NCI-H345 (cell line): ENCODE measurements around the gene DDX1.

Experiments used
- DNase-seq: peaks from one replicate; lab custom pipeline; 2025; lab: John Stamatoyannopoulos, UW

DDX1 gene

DNA sequence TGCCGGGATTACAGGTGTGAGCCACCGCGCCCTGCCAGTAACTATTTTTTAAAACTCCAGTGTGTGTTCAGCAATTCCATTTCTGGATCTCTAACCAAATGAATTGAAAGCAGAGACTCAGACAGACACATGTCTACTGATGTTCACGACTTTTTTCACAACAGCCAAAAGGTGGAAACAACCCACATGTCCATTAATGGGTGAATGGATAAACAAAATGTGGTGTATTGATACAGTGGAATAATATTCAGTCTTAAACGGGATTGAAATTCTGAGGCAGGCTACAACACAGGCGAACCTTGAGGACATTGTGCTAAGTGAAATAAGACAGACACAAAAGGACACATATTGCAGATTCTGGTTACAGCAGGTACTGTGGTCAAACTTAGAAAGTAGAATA, 55.0 kb downstream of the DDX1 start:
- DNase-seq = no peak

DNA sequence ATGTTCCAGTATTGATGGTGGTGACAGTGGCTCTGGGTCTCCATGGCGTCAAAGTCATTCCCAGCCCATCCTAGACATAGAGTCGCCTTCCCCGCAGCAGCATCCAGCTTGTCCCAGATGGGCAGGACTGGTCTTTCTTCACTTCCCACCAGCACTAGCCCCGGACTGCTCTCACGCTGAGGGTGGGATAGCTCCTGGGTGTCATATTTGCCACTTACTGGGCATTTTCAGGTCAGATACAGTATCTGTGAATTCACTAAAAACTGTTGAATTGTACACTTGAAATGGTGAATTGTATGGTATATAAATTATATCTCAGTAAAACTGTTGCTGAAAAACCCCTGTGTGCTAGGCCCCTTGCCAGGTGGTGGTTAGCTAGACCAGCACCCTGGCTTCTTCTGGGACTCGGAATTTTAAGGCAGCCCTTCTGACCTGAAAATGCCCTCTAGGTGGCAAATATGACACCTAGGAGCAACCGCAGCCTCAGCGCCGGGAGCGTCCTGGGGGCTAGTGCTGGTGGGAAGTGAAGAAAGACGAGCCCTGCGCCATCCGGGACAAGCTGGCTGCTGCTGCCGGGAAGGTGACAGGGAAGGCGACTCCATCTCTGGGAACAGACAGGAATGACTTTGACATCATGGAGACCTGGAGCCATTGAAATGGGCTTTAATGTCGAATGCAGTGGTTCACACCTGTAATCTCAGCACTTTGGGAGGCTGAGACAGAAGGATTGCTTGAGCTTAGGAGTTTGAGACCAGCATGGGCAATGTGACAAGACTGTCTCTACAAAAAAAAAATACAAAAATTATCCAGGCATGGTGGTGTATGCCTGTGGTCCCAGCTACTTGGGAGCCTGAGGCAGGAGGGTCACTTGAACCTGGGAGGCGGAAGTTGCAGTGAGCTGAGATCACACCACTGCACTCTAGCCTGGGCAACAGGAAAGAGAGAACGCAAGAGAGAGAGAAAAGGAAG, 56.2 kb downstream of the DDX1 start:
- DNase-seq = no peak

DNA sequence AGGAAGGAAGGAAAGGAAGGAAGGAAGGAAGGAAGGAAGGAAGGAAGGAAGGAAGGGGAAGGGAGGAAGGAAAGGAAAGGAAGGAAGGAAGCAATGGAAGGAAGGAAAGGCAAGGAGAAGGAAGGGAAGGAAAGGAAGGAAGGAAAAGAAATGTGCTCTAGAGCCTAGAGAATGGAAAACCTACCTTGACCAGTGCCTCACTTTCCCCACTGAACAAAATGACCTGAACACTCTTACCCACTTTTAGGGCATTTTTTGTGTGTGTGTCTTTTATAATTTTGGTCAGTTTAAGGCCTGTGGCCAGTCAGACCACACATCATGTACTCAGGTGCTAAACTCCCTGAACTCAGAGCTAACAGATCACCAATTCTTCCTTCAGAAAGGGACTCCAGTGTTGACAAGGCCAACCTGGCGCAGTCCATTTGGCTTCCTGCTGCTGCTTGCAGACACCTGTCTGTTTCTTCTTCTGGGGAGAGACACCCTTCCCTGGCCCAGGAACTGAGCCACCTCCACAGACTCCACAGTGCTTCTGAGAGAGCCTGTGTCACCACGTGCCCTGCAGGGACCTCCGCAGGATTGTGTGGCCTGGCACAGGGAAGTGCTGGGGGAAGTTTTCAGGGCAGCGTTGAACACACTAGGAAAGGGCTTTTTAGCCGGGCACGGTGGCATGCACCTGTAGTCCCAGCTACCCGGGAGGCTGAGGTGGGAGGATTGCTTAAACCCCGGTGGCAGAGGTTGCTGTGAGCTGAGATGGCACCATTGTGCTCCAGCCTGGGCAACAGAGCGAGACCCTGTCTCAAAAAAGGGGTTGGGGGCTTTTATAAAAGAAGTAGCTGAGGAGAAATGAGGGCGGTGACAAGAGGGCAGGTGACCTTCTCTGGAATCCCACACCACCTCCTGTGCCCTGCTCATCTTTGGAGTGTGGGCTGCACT, 57.2 kb downstream of the DDX1 start:
- no peak for DNase-seq

DNA sequence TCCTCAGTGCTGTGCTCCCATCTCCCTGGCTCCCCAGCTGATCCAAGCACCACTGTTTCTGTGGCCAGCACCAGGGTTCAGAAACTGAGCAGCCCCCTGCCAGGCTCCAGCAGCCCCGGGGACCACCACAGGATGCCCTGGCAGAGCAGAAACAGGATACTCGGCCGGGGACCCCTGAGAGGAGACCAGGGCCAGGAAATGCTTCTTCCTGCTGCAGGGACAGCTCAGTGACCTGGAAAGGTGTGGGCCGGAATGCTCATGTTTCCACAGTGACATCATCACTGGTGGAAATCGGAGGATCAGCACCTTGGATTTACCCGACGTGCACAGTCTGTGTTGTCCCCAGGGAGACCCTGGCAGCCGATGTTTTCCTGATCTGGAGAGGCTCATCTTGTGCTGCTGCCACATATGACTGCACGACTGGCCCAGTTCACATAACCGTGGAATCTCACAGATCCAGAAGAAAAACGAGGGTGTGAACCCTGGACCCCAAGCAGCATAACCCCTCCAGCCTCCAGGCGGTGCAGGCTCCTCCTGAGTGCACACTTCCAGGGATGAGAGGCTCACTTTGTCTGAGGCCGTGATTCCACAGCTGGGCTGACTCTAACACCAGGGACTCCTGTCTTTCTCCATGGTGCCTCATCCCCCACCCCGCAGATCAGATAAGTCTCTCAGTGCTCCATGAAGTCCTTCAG, 58.0 kb downstream of the DDX1 start:
- no peak for DNase-seq

DNA sequence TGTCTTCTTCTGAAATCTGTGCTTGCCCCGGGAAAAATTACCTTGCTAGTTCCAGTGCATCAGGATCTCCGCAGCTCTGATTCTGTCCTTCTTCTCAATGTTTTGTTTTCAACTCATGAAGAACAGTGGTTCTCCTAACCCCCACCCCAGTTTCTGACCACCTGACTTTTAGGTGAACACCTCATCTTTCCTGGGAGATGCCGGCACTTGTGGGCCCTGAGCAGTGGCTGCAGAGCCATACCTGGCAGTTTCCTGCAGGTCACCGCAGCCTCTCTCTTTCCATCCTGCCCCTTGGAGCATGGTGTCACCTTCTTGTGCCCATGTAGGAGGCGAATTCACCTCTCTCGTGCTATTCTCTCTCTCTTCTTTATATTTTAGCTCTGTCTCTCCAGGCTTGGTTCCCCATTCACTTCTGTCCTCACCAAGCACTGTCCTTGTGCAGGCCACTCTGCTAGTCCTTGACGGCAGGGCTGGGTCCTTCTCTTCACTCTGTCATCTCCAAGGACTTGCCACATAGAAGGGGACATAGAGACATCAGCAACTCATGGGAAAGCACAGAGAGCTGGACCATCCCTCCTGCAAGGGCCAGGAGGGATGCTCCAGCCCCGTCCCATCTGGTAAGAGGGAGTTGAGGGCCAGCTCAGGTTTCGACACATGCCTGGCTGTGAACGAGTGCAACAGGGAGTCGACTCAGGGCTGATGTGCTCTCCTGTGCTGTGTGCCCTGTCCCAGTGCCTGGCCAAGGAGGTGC, 59.1 kb downstream of the DDX1 start:
- DNase-seq = no peak

DNA sequence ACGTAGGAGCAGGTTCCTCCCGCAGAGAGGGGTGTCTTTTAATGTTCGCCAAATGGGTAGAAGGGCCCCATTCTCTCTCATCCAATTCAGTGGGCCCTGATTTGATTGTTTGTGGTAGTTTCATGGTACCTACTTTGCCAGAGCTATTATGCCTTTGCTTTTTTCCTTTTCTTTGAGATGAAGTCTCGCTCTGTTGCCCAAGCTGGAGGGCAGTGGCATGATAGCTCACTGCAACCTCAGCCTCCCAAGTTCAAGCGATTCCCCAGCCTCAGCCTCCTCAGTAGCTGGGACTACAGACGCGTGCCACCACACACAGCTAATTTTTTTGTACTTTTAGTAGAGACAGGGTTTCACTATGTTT, 59.7 kb downstream of the DDX1 start:
- DNase-seq = no peak

DNA sequence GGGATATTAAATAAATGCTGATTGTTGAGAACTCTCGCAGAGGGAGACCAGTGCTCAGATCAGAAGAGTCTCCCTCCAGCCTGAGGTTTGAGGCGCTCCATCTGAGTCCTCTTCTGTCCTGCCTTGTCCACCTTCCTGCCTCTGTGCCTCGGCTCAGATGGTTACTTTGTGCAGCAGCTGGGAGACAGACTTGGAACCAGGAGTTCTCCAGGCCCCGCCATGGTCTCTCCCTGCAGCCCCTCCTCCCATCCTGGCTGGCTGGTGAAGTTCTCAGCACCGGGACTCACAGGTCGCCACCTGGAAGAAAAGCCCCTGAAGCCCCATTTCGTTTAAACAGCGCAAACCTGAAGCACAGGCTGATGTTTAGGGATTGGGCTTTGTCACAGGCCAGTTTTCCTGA, 60.6 kb downstream of the DDX1 start:
- no peak for DNase-seq

DNA sequence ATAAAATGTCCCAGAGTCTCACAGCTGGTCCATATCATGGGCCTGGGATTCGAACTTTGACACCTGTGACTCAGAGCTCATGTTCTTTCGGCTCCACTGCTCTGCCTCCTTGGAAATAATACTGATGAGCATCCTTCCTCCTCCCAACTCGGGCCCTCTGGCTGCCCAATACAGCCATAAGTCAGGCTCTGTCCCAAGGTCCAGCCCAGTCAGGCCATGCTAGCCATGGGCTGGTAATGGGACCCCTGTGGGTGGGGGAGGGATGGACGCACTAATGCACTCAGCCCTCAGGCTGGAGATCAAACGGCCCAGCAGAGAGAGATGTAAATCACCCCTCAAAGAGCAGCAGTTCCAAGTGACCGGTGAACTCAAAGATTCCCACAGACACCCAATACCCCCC, 61.1 kb downstream of the DDX1 start:
- DNase-seq = no peak

DNA sequence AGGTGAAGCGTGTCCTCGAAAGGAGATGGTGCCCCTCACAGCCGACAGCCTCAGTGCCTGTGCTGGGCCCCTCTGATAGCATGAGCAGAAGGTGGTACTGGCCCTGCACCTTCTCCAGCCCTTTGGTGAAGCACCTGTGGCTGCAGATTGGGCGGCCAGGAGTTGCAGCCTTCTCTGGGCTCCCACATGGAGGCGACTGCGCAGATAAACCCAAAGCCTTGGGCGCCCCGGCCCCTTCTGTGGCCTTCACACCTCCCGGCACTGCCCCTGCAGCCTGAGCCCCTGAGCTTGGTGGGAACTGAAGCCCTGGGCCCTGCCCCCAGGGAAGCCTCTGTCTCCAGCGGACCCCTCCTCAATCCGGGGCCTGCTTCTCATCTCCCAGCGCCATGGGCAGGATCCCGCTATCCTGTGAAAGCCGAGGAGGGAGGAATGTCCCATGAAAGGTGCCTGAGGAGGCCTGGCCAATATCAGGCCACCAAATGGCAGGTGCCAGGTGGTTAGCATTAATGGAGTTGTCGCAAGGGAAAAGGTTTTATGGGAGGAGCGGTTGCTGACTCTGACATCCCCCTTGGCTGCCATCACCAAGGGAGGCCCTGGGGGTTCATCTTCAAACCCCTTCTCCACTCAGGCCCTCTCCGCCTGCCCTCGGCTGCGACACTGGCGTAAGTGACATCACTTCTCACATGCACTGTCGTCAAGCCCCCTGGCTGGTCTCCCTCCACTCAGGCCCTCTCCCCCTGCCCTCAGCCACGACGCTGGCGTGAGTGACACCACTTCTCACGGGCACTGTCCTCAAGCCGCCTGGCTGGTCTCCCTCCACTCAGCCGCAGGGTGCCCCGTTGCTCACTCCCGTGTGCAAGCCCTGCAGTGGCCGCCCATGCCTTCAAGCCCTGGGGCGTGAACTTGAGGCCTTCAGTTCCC, 62.4 kb downstream of the DDX1 start:
- DNase-seq = no peak

DNA sequence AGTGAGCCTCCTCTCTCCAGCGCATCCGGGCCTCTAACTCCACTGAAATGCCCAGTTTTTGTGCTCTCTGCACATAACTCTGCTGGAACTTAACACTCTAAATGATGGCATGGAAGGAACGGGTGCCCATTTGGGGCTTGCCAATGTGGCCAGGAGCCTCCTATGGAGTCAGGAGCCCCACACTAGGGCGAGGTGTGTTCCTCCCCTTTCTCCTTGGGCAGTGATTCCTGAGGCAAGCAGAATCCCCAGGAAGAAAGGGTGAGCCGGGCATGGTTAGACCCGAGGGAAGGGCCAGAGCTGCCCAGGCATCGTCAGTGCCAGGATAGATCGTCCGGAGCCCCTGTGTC, 63.0 kb downstream of the DDX1 start:
- no peak for DNase-seq

DNA sequence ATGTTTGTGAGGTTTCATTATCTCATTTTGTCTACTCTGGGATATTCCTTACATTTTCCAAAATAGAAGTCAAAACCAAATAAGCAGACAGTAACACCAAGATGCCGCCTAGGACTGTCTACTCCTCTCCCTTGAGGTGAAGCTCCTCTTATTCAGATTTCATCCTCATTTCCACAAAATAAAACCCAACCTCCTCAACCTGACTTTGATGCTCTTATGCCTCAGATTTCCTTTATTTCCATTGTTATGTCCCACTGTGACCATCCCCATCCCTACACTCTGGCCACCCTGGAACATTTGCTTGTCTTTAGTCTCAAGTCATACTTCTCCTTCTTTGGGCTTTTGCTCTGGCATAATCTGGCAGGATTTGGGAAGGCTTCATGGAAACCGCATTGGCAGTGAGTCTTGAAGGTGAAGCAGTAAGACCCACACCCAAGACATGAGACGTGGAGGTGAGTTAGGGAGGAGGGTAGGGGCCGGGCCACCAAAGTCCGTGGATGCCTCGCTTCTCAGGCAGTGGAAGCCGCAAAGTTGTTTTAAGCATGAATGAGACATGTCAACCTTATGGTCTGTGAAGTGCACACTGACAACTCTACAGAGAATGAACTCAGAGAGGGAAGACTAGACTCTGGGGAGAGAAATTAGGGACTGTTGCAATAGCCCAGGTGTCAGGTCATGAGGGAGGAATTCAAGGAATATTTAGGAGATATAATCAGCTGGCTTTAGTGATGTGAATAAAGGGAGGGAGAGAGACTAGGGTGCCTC, 63.6 kb downstream of the DDX1 start:
- DNase-seq = no peak

DNA sequence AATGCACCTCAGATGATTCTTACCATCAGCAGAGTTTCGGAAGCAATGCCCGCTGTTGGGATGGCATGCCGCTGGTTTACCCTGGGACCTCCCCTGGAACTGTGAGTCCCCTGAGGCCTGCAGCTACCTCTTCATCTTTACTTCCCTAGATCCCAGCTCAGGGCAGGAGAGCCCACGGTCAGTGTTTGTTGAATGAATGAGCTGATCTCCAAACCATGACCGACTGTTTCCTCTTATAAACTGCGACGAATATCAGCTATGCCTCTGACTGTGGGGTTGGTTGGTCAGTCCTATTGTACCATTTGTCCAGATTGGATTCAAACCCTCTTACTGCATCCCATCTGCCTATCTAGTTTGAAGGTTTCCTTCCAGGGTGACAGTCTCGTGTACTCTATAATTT, 64.4 kb downstream of the DDX1 start:
- DNase-seq = no peak

DNA sequence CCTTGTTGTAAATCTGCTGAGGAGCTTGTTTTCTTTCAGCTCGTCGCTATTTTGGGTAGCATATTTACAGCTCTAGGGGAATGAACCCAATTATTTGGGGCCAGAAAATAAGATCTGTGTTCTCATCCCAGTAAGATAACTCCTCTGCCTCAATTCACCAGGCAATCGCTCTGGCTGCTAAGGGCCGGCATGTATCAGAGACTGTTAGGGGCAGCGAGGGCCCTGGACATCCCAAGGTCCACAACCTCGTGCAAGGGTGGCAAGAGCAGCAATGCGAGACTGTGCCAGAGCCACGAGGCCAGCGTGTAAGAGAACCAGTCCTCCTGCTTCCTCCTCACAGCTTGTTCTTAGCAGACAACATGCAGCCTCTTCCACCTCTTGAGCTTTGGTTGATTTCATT, 66.1 kb downstream of the DDX1 start:
- no peak for DNase-seq

DNA sequence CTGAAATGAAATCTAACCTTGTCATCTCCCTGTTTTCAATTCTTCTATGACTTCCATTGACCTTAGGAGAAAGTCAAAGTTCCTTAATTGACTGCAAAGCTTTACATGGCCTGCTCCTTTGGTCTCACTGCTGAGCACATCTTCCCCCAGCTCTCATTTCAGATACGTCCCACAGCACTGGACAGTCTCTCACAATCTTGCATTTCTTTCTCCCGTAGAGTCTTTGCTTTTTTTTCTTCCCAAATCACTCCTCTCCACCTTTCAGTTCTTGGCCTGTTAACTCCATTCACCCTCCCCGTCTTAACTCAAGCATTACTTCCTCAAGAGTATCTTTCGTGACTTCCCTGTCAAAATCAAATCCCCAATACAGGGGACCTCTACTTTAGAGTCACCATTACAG, 67.2 kb downstream of the DDX1 start:
- DNase-seq = no peak

DNA sequence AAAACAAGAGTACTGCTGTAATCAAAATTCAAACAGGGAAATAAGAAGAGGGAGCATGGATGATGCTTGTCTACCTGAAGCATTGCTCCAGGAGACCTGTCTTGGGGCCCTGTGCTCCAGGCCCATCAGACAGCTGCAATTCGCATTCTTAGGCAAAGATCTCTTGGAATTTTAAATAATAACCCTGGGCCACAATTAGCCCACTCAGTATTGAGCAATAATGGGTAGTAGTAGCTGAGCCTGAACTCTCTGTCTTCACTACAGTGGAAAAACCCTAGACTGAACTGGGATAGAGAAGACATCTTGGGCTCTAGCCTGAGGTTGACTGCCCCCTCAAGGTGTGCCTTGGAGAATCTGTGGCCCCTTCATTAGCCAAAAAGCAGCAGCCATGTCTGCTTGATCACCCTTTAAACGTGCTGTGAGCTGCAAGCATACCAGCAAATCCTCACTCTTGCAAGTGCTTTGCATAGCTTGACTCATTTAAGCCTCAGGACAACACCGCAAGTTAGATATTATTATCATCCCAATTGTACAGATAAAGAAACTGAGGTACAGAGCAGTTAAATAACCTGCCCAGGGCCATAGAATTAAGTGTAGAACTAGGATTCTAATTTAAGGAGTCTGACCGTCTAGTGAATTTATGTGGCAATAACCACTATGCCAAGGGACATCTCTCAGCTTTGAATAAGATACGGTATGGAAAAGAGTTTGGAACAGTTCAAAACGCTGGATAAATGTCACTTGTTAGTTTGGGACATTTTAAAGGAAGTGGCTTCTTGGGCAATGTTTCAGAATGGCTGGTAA, 69.0 kb downstream of the DDX1 start:
- DNase-seq = no peak

DNA sequence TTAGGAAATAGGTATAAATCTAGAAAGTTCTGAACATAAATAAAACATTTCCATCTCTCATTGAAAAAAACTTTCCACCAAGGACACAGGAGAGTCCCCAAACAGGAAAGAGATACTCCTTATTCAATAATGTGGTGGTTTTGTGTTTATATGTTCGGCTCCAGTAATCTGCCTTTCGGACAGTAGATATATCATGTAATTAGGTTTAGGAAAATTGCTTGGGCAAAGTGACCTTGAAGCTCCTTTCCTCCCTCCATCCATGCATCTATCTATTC, 69.6 kb downstream of the DDX1 start:
- DNase-seq = no peak

DNA sequence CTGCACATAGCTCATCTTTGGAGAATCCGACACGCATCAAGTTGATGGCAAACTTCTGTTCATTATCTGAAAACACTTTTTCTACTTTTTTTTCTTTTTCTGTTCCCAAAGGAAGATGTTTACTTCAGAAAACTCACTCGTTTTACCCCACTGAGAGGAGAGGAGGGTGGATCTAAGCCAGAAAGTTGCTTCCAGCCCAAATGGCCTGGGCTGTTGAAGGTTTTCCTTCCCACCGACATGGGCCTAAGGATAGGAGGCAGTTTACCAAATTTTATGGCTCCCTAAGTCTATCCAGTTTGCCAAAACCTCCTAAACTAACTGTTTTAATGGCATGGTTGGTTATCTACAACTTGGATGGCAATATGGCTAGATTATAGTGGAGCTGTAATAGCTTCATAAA, 70.4 kb downstream of the DDX1 start:
- DNase-seq = no peak

DNA sequence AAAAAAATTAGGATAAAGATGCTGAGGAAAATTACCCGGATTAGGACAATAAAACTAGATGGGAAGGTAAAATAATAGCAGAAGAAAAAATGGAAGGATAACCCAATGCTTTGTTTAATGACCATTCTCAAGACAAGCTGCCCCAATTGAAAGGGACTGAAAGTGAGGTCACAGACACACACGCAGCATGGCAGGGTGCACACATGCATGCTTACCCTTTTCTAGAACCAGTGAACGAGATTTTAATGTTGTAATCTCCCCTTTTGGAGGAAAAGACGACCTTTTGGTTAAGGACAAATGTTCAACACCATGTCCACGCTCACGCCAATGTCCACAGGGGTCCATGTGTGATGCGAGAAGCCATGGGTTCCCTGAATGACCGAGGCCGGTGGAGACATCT, 70.9 kb downstream of the DDX1 start:
- no peak for DNase-seq

DNA sequence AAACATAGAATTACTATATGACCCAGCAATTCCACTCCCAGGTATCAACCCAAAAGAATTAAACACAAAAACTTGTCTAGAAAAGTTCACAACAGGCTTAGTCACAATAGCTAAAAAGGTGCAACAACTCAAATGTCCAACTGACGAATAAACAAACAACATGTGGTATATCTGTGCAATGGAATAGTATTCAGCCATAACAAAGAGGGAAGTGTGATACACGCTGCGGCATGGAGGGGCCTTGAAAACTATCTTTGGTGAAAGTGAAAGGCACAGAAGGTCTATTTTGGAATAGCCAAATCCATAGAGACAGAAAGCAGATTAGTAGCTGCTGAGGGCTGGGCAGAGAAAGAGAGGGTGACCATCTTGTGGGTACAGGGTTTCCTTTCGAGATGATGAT, 72.1 kb downstream of the DDX1 start:
- no peak for DNase-seq
